ENCODE measurements around the gene RNU4-1.
"Not testable (repeated sequence)": the region's sequence is repeated elsewhere in the genome, so short reads cannot be mapped to it uniquely, and the experiment has no call there.

Gene RNU4-1

DNA sequence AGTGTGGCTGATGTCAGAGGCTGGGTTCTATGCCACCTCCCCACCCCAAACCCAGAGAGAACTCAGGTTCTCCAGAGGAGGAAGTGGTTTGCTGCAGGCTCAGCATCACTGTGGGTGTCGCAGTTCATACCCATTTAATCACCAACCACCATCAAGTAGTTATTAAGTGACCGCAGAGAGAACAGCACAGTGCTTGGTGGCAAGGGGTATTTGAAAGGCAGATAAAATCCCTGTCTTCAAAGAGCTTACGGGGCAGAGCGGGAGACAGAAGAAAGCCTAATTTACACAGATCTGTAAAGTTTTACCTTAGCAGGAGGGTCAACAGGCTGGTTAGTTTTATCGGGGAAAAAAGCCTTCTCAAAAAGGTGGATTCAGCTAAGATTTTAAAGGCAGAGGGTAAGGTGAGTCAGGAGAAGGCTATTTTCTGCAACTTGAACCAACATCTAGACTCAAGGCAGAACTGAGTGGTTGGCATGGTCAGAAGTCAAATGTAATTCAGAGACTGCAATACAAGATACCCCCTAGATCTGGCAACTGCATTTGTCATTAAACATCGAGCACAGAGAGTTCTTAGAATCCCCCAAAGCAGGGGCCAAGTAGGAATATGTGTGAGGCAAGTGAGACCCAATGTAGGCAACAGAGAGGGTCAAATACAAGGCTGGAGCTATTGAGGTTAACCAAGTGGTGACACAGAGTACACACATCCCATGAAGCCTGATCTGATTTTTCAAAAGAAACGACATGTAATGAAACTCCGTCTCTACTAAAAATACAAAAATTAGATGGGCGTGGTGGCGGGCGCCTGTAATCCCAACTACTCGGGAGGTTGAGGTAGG is 40.7 kb downstream of the RNU4-1 start:
- Histone ChIP-seq H2BK12ac (ENCODE audit: low read length) (no peak overlapping the region), H3K36me3 (ENCODE audit: control insufficient read depth in 1 of 2, insufficient read depth in 2 of 2, low read length in 2 of 2) (peaks cover 2 to 13% of the 10 kb centered on the region in 2 experiments), H3K27ac (ENCODE audit: low read depth, low read length) (no peak overlapping the region), H4K91ac (ENCODE audit: low read depth, low read length) (no peak overlapping the region), H2BK5ac (ENCODE audit: low read depth, low read length, poor library complexity) (no peak overlapping the region), H3K14ac (ENCODE audit: low read length) (no peak overlapping the region), H2AK5ac (ENCODE audit: low read length) (no peak overlapping the region), H3K79me1 (ENCODE audit: low read length) (peaks cover under 1% of the 10 kb centered on the region), H3K23ac (ENCODE audit: low read length) (no peak overlapping the region), H3K27me3 (ENCODE audit: insufficient read depth, low read length) (no peaks in the 10 kb centered on the region), H3K4me1 (ENCODE audit: control insufficient read depth in 1 of 2, insufficient read depth in 2 of 2, low read length in 2 of 2) (peaks cover 30 to 32% of the 10 kb centered on the region in 2 experiments), H4K8ac (ENCODE audit: low read depth, low read length) (no peak overlapping the region), H3K4me2 (ENCODE audit: low read length) (no peak overlapping the region), H3K9ac (ENCODE audit: low read length) (no peak overlapping the region), H4K12ac (ENCODE audit: low read depth, low read length) (no peak overlapping the region), H3K4me3 (ENCODE audit: low read depth, low read length) (no peak overlapping the region), H2AFZ (ENCODE audit: insufficient read depth, low read length, poor library complexity) (no peak overlapping the region), H3K9me3 (ENCODE audit: insufficient read depth, low read depth, low read length) (no peaks in the 10 kb centered on the region), H3K79me2 (ENCODE audit: control insufficient read depth, insufficient read depth, low read length, poor library complexity) (peaks cover 24% of the 10 kb centered on the region), H3K18ac (ENCODE audit: low read length) (no peak overlapping the region), H2BK120ac (ENCODE audit: insufficient read depth, low read length, poor library complexity) (no peak overlapping the region), H3K4ac (ENCODE audit: low read depth, low read length) (peak overlapping the region; percentile 35)
- DNase-seq: no peak
- no CpG with 5 or more reads among the region's 12 CpGs for WGBS (ENCODE audit: extremely low coverage, insufficient coverage, insufficient read length)

- not testable (repeated sequence) for H4K12ac ChIP-seq (ENCODE audit: low read depth, low read length); H2AFZ ChIP-seq (ENCODE audit: insufficient read depth, low read length, poor library complexity); H2BK5ac ChIP-seq (ENCODE audit: low read depth, low read length, poor library complexity); H3K9me3 ChIP-seq (ENCODE audit: insufficient read depth, low read depth, low read length); H4K8ac ChIP-seq (ENCODE audit: low read depth, low read length); H3K27ac ChIP-seq (ENCODE audit: low read depth, low read length); H3K4me3 ChIP-seq (ENCODE audit: low read depth, low read length); H3K4me2 ChIP-seq (ENCODE audit: low read length); H3K14ac ChIP-seq (ENCODE audit: low read length); H3K27me3 ChIP-seq (ENCODE audit: insufficient read depth, low read length); H2BK120ac ChIP-seq (ENCODE audit: insufficient read depth, low read length, poor library complexity); H3K9ac ChIP-seq (ENCODE audit: low read length); H3K23ac ChIP-seq (ENCODE audit: low read length); H2AK5ac ChIP-seq (ENCODE audit: low read length); H3K79me1 ChIP-seq (ENCODE audit: low read length); H2BK12ac ChIP-seq (ENCODE audit: low read length); H3K18ac ChIP-seq (ENCODE audit: low read length); H4K91ac ChIP-seq (ENCODE audit: low read depth, low read length)
- peaks cover 32% of the 10 kb centered on the region in 2 experiments for H3K4me1 ChIP-seq (ENCODE audit: control insufficient read depth in 1 of 2, insufficient read depth in 2 of 2, low read length in 2 of 2)
- H3K79me2 ChIP-seq (ENCODE audit: control insufficient read depth, insufficient read depth, low read length, poor library complexity): peaks cover 23% of the 10 kb centered on the region
- WGBS (ENCODE audit: extremely low coverage, insufficient coverage, insufficient read length): no CpG with 5 or more reads among the region's 12 CpGs
- peak overlapping the region; percentile 35 for H3K4ac ChIP-seq (ENCODE audit: low read depth, low read length)
- peak; percentile 79 to 82 for DNase-seq
- H3K36me3 ChIP-seq (ENCODE audit: control insufficient read depth in 1 of 2, insufficient read depth in 2 of 2, low read length in 2 of 2): peaks cover 2 to 13% of the 10 kb centered on the region in 2 experiments
Measured at GRCh38 chr12:120251364-120252070, 41.5 kb downstream of the RNU4-1 start.

DNA sequence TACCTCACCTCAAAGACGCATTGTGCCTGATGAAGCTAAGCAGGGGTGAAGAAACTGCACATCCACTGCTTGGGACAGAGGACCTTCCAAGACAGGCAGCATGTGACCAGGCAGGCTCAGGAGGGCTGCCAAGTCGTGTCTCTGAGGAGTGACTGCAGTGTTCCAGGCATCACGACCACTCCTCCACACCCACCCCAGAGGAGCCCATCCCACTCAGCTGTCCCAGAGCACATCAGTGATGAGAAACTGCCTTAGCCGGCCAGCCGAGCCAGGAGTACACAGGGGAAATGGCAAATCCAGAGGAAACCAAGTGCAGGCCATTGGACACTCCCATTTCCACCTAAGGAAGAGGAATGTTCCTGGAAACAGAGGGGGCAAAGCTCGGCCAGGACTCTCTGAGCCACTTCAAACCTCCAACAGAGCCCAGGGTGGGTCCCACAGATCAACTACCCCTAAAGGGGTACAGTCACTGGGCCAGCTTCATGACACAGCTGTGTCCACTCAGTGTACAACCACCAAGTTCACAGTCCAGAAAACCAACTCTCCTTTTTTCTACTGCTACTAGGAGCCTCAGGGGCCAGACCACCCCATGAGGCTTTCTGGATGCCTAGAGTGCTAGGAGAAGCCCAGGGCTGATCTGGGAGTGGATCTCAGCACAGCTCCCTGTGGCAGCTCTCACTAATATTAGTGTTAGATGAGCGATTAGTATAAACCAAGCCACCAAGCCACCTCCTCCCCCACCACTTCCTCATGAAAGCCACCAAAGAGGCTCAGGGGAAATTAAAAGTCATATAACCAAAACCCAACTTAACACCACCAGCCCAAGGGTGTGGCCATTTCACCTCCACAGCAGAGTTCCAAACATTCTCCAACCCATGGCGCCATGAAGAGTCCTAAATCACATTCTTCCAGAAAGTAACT is 42.9 kb downstream of the RNU4-1 start:
- H3K4me3 ChIP-seq (ENCODE audit: low read depth, low read length): no peak overlapping the region
- no peak overlapping the region for H2AK5ac ChIP-seq (ENCODE audit: low read length)
- no peak overlapping the region for H4K8ac ChIP-seq (ENCODE audit: low read depth, low read length)
- H3K79me1 ChIP-seq (ENCODE audit: low read length): peaks cover 2% of the 10 kb centered on the region
- H3K4me2 ChIP-seq (ENCODE audit: low read length): no peak overlapping the region
- no peaks in the 10 kb centered on the region for H3K9me3 ChIP-seq (ENCODE audit: insufficient read depth, low read depth, low read length)
- peaks cover 32 to 34% of the 10 kb centered on the region in 2 experiments for H3K4me1 ChIP-seq (ENCODE audit: control insufficient read depth in 1 of 2, insufficient read depth in 2 of 2, low read length in 2 of 2)
- H3K18ac ChIP-seq (ENCODE audit: low read length): peak overlapping the region; percentile 30
- H2BK120ac ChIP-seq (ENCODE audit: insufficient read depth, low read length, poor library complexity): no peak overlapping the region
- H3K14ac ChIP-seq (ENCODE audit: low read length): no peak overlapping the region
- no peak overlapping the region for H3K27ac ChIP-seq (ENCODE audit: low read depth, low read length)
- no peak overlapping the region for H3K23ac ChIP-seq (ENCODE audit: low read length)
- no peak overlapping the region for H4K12ac ChIP-seq (ENCODE audit: low read depth, low read length)
- peak overlapping the region; percentile 67 for H3K4ac ChIP-seq (ENCODE audit: low read depth, low read length)
- H3K9ac ChIP-seq (ENCODE audit: low read length): no peak overlapping the region
- no peak overlapping the region for H2BK5ac ChIP-seq (ENCODE audit: low read depth, low read length, poor library complexity)
- peaks cover under 1 to 8% of the 10 kb centered on the region in 2 experiments for H3K36me3 ChIP-seq (ENCODE audit: control insufficient read depth in 1 of 2, insufficient read depth in 2 of 2, low read length in 2 of 2)
- H2AFZ ChIP-seq (ENCODE audit: insufficient read depth, low read length, poor library complexity): no peak overlapping the region
- no CpG with 5 or more reads among the region's 8 CpGs for WGBS (ENCODE audit: extremely low coverage, insufficient coverage, insufficient read length)
- no peak overlapping the region for H4K91ac ChIP-seq (ENCODE audit: low read depth, low read length)
- H2BK12ac ChIP-seq (ENCODE audit: low read length): no peak overlapping the region
- DNase-seq: peak in 1 of 2 donors; percentile 45
- peaks cover 19% of the 10 kb centered on the region for H3K79me2 ChIP-seq (ENCODE audit: control insufficient read depth, insufficient read depth, low read length, poor library complexity)
- H3K27me3 ChIP-seq (ENCODE audit: insufficient read depth, low read length): no peaks in the 10 kb centered on the region

DNA sequence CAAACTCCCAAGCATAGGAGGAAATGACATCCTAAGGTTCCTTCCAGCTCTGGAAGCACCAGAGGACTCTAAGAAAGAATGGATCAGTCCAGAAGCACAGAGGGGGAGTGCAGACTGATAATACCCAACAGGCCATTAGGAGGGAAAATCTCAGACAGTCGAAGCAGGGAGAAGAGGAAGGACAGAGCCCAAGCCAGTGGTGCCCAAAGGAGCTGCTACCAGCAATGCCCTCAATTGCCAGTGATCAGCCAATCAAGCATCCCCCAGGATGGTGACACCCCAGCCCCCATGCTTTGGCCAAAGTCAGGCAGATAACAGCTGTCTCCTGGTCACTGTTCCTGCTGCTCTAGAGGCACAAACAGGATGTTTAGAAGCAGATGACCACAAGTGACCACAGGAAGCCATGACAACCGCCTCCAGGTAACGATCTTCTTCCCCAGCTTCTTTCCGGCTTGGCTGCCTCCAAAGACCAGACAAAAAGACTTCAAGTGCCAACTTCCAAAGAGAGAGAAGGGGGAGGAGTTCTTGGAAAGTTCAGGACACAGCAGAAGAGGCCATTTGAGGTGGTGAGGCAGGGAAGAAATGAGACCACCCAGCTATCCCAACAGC is 43.7 kb downstream of the RNU4-1 start:
- H3K27ac ChIP-seq (ENCODE audit: low read depth, low read length): no peak overlapping the region
- no peak overlapping the region for H4K8ac ChIP-seq (ENCODE audit: low read depth, low read length)
- H2BK12ac ChIP-seq (ENCODE audit: low read length): no peak overlapping the region
- no peak overlapping the region for H4K91ac ChIP-seq (ENCODE audit: low read depth, low read length)
- no peak overlapping the region for H2AK5ac ChIP-seq (ENCODE audit: low read length)
- H4K12ac ChIP-seq (ENCODE audit: low read depth, low read length): no peak overlapping the region
- H3K14ac ChIP-seq (ENCODE audit: low read length): no peak overlapping the region
- H3K4me3 ChIP-seq (ENCODE audit: low read depth, low read length): no peak overlapping the region
- H3K27me3 ChIP-seq (ENCODE audit: insufficient read depth, low read length): no peaks in the 10 kb centered on the region
- DNase-seq: peak; percentile 45 to 52
- H3K4ac ChIP-seq (ENCODE audit: low read depth, low read length): peak overlapping the region; percentile 82
- H3K9ac ChIP-seq (ENCODE audit: low read length): no peak overlapping the region
- peak overlapping the region; percentile 30 for H3K18ac ChIP-seq (ENCODE audit: low read length)
- peaks cover 37 to 38% of the 10 kb centered on the region in 2 experiments for H3K4me1 ChIP-seq (ENCODE audit: control insufficient read depth in 1 of 2, insufficient read depth in 2 of 2, low read length in 2 of 2)
- no peak overlapping the region for H2BK5ac ChIP-seq (ENCODE audit: low read depth, low read length, poor library complexity)
- H2BK120ac ChIP-seq (ENCODE audit: insufficient read depth, low read length, poor library complexity): no peak overlapping the region
- peaks cover 0 to 4% of the 10 kb centered on the region in 2 experiments for H3K36me3 ChIP-seq (ENCODE audit: control insufficient read depth in 1 of 2, insufficient read depth in 2 of 2, low read length in 2 of 2)
- H3K79me1 ChIP-seq (ENCODE audit: low read length): peaks cover 2% of the 10 kb centered on the region
- no peak overlapping the region for H2AFZ ChIP-seq (ENCODE audit: insufficient read depth, low read length, poor library complexity)
- peaks cover 15% of the 10 kb centered on the region for H3K79me2 ChIP-seq (ENCODE audit: control insufficient read depth, insufficient read depth, low read length, poor library complexity)
- WGBS (ENCODE audit: extremely low coverage, insufficient coverage, insufficient read length): no CpG with 5 or more reads among the region's 4 CpGs
- H3K9me3 ChIP-seq (ENCODE audit: insufficient read depth, low read depth, low read length): no peaks in the 10 kb centered on the region
- H3K4me2 ChIP-seq (ENCODE audit: low read length): no peak overlapping the region
- no peak overlapping the region for H3K23ac ChIP-seq (ENCODE audit: low read length)
